NCI-H748 (cell line): ENCODE results near the gene TMED5.
"Not testable (repeated sequence)": the region's sequence is repeated elsewhere in the genome, so short reads cannot be mapped to it uniquely, and the experiment has no call there.

Experiments used
- DNase-seq: peaks from one replicate; lab custom pipeline; 2025; ENCODE audit not compliant: unreplicated experiment; lab: John Stamatoyannopoulos, UW

Gene TMED5

GRCh38 chr1:93172778-93173177 lies 7.4 kb downstream of the TMED5 start:
- DNase-seq, result no peak

- no peak for DNase-seq
These were observed 8.6 kb downstream of the TMED5 start for GRCh38 chr1:93171549-93172034.

- not testable (repeated sequence) for DNase-seq
These were observed 10.0 kb downstream of the TMED5 start for GRCh38 chr1:93170141-93170678.

- DNase-seq, result no peak
These were observed 13.2 kb downstream of the TMED5 start for GRCh38 chr1:93167006-93167405.

GRCh38 chr1:93165895-93166294 lies 14.3 kb downstream of the TMED5 start:
- not testable (repeated sequence) for DNase-seq

GRCh38 chr1:93164816-93165215 lies 15.4 kb downstream of the TMED5 start:
- DNase-seq, result no peak

GRCh38 chr1:93163314-93163713 lies 16.9 kb downstream of the TMED5 start:
- not testable (repeated sequence) for DNase-seq

GRCh38 chr1:93159337-93159736 lies 20.9 kb downstream of the TMED5 start:
- DNase-seq, result no peak

- DNase-seq, result no peak
These were observed 24.9 kb downstream of the TMED5 start for GRCh38 chr1:93155335-93155734.

- DNase-seq, result no peak
These were observed 25.3 kb downstream of the TMED5 start for GRCh38 chr1:93154898-93155297.

- no peak for DNase-seq
These were observed 27.4 kb downstream of the TMED5 start for GRCh38 chr1:93152835-93153234.

GRCh38 chr1:93151474-93151873 lies 28.7 kb downstream of the TMED5 start:
- DNase-seq, result no peak

- no peak for DNase-seq
These were observed 29.5 kb downstream of the TMED5 start for GRCh38 chr1:93150729-93151128.

- DNase-seq, result no peak
These were observed 32.2 kb downstream of the TMED5 start for GRCh38 chr1:93148001-93148400.

GRCh38 chr1:93143769-93144168 lies 36.4 kb downstream of the TMED5 start:
- DNase-seq, result no peak

GRCh38 chr1:93143136-93143535 lies 37.1 kb downstream of the TMED5 start:
- no peak for DNase-seq

- DNase-seq, result no peak
These were observed 38.1 kb downstream of the TMED5 start for GRCh38 chr1:93142161-93142560.

- no peak for DNase-seq
These were observed 40.1 kb downstream of the TMED5 start for GRCh38 chr1:93140106-93140505.

GRCh38 chr1:93137604-93138292 lies 42.5 kb downstream of the TMED5 start:
- DNase-seq, result no peak

- no peak for DNase-seq
These were observed 43.8 kb downstream of the TMED5 start for GRCh38 chr1:93136445-93136844.

- DNase-seq, result no peak
These were observed 47.6 kb downstream of the TMED5 start for GRCh38 chr1:93132638-93133037.

GRCh38 chr1:93129507-93130099 lies 50.6 kb downstream of the TMED5 start:
- DNase-seq, result no peak
